ENCODE data around the gene GALNT9.
"Not testable (repeated sequence)": the region's sequence is repeated elsewhere in the genome, so short reads cannot be mapped to it uniquely, and the experiment has no call there.

The GALNT9 gene

GRCh38 chr12:132210223-132211055, 119.0 kb downstream of the GALNT9 start:
- DNase-seq = no peak

- DNase-seq = no peak
These were observed 119.7 kb downstream of the GALNT9 start for GRCh38 chr12:132209619-132210222.

- no peak for DNase-seq
These were observed 121.1 kb downstream of the GALNT9 start for GRCh38 chr12:132208153-132208823.

DNA sequence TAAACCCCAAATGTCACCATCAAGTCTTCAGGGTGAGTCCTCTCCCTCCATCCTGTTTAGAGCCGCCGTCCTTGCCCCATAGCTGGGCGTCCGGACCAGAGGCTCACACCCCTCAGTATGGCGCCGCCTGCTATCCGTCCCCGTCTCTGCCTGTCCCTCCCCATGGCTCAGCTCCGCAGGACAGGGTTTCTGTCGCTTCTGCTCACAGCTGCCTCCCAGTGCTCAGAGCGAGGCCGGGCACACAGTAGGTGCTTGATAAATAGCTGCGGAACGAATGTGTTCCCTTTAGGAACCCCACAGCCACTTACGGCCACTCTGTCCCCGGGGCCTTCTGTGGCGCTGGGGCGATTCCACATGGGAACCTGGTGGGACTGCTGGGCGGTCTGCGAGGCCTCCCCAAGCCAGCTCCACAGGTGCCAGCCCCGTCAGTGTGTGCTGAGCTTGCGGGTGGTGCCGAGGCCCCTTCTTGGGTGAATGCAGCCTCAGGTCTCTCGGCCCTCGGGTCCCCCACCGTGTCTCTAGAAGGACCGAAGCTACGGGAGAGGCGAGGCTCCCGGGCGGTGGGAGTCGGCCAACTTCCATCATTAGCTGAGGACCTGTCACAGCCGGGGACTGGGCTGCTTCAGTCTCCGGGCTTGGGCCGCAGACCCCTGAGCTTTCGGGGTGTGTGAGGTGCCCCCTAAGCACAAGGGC, 122.2 kb downstream of the GALNT9 start:
- no peak for DNase-seq

GRCh38 chr12:132206046-132206434, 123.3 kb downstream of the GALNT9 start:
- no peak for DNase-seq

DNA sequence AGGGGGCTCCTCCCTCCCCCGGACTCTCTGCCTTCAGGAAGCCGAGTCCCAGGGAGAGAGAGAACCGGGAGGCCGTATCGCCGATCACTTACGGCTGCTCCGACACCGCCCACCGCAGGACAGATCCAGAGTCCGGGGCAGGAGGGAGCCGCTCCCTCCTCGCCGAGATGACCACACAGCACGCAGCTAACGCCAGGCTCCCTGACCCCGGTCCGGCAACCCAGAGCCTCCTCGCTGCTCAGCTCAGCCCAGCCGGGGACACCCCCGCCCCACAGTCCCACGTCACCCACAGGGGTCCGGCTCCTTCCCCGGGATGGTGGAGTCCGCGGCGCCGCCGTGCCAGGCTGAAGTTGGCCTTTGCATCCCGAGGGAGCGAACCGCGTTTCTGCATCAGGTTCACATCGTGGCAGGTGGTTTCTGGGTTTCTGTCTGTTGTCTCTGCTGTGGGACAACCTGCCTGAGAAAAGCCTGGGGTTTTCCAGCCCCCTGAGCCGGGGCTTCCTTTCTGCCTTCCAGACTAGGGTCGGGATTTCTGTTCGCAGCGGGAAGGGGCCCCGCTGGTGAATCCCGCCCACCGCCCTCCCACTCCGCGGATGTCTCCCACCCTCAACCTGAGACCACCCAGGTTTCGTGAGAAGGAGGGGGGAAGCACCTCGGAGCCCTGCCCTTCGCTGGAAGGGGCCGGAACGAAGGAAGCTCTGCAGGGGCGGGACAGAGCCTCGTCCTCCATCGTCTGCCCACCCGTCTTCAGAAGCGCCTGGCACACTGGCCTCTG, 123.9 kb downstream of the GALNT9 start:
- DNase-seq = no peak

- no peak for DNase-seq
These were observed 124.6 kb downstream of the GALNT9 start for GRCh38 chr12:132204793-132205270.

DNA sequence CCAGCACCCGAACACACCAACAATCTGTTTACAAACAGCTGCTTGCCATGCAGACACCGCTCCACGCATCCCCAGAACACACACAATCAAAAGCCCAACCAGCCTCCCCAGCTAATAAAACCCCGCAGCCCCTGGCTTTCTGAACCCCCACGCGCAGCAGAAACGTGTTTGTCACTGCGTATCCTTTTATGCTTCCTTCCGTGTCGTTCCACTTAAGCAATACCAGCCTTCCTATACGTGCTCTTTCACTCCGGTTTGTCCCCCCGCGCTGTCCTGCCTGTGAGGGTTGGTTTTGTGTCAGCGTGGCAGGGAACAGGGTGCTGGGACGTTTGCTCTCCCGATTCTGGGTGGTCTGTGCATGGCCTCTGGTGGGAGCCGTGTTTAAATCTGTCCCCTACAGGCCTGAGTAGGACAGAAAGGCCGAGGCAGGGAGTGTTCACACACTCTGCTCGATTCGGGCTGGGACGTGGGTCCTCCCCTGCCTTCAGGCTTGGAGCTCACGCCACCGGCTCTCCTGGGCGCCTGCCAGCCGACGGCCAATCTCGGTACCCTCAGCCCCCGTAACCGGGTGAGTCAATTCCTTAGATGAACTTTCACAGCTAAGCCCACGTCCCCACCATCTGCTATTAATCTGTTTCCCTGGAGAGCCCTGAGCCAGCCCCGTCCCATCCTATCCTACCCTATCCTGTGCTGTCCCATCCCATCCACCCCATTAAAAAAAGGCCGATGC, 125.2 kb downstream of the GALNT9 start:
- no peak for DNase-seq

DNA sequence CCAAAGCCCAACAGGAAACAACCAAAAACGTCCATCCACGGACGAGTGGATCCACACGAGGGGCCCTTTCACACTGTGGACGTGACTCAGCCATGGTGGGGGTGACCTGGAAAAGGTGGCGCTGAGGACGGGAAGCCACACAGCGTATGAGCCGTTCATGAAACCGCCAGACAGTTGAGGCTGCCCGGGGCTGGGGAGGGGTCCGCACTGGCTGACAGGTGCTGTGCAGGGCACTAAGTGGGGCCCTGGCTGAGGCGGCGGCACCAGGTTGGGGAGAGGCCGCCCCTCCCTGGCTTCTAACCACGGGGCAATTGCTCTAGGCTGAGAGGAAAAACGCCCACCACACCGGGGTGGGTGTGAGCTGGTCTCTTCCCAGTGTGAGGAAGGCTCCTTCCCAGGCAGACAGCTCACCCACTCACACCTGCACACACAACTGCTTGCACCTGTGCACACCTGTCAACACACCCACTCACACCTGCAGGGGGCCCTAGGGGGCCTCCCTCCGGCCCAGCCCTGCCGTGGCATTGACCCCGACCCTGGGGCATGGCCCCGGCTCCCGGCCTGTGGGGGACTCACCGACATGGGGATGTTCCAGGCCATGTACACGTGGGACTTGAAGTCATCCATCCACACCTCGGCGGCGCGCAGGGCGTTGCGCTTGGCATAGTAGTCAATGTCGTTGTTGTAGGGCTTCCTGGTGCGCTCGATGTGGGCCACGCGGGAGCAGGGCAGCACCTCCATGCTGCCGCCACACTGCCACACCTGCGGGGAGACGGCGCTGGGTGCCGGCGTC, 126.3 kb downstream of the GALNT9 start:
- no peak for DNase-seq

DNA sequence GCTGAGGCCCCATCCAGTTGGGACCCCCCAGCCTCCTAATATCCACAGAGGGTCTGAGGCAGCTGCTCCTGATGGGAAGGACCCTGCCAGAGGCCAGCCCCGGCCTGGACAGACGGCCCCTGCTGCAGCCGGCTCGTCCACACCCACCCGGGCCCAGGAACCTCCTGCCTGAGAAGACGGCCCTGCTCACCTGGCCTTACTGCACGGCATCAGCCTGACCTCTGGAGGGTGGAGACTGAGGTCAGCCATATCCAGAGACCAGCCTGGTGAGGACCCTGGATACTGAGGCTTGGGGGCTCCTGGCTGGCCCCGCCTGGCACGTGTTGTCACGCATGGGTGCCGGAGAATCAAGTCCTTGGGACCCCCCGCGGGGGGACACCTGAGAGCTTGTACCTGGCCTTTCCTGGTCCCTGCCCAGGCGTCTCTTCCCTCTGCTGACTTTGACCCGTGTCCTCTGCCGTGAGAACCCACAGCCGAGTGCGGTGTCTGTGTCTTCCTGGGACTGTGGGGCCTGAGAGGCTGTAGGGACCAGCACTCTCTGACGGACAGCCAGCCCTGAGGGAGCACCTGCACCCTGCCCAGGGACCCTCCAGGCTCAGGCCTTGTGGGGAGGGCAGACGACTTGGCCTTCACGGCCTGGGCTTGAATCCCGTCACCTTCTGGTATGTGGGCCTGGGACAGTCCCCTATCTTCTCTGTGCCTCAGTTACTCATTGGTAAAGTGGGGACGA, 127.8 kb downstream of the GALNT9 start:
- no peak for DNase-seq

DNA sequence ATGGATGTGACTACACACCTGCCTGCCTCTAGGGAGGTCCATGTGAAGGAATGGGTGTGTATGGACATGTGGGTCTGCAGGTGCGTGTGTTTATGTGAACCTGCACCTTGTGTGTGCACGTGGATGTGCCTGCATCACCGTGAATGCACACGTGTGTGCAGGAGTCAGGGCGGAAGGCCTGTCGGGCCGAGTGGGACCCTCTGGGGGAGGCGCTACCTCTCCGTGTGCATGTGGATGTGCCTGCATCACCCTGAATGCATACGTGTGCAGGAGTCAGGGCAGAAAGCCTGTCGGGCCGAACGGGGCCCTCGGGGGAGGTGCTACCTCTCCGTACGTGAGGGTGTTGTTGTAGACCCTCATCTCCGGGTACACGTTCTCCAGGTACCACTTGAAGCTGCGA, 128.6 kb downstream of the GALNT9 start:
- no peak for DNase-seq

- no peak for DNase-seq
These were observed 129.7 kb downstream of the GALNT9 start for GRCh38 chr12:132199526-132200319.

DNA sequence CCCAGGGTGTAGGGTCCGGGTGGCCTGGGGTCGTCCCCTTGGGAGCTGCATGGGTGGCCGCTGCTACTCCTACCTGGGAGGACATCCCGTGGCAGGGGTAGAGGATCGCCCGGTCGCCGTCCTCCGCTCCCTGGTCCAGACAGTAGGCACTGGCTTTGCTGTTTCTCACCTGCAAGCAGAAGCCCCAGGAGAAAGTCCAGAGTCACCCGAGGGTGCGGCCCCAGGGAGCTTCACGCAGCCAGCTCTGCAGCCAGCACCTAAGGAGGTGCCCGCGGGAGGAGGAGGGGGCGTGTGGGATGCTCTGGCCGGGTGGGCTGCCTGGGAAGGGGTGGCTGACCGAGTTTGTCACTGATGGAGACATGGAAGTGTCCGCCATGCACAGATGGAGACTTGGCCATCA, 130.3 kb downstream of the GALNT9 start:
- no peak for DNase-seq

DNA sequence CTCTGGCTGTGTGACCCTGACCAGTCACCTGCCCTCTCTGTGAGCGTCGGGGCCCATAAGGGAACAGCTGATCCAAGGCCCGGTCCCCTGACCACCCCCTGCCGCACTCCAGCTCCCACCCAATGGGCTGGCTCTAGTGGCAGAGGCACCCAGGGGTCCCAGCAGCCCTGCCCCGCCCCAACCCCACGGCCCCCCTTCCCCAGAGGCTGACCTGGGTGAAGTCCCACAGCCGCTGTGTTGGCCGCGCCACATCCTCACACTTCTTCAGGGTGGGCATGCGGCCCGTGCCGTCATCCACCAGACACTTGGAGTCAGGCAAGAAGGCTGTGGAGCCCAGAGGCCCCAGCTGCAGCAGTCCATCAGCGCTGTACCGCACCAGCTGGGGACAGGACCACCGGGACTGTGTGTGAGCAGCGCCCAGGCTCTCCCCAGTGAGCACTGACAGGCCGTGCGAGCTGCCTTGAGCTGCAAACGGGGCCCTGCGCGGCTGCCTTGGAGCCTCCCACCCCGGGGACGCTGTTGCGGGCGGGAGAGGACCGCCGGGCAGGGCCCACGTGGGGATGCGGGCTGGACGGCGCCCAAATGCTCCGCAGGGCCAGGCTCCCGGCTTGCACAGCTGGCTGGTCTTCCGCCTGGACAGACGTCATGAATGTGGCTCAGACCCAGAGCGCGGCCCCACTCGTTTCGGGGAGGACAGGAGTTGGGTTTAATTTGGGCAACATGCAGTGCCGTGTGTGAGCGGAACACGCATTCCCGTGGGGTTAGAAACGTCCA, 131.6 kb downstream of the GALNT9 start:
- no peak for DNase-seq

DNA sequence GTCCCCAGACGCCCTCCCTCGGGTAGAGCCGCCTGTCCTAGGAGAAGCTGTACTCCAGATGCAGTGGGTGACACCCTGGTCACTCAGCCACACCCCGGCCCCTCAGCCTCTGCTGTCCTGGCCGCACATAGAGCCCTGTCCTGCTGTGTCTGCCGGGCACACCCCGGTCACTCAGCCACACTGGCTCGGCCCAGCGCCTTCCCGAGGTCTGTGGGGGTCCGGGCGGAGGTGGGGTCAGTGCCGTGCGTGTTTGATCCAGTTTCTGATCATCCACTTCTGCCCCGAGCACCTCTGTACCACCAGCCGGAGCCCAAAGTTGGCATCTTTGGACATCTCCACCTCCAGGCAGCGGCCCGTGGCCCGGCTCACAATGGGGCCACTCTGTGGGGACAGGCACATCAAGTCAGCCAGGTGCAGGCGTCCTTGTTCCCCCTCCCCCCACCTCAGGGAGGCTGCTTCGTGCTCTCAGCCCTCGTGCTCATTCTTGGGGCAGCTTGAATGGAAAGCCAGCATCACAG, 132.5 kb downstream of the GALNT9 start:
- no peak for DNase-seq

DNA sequence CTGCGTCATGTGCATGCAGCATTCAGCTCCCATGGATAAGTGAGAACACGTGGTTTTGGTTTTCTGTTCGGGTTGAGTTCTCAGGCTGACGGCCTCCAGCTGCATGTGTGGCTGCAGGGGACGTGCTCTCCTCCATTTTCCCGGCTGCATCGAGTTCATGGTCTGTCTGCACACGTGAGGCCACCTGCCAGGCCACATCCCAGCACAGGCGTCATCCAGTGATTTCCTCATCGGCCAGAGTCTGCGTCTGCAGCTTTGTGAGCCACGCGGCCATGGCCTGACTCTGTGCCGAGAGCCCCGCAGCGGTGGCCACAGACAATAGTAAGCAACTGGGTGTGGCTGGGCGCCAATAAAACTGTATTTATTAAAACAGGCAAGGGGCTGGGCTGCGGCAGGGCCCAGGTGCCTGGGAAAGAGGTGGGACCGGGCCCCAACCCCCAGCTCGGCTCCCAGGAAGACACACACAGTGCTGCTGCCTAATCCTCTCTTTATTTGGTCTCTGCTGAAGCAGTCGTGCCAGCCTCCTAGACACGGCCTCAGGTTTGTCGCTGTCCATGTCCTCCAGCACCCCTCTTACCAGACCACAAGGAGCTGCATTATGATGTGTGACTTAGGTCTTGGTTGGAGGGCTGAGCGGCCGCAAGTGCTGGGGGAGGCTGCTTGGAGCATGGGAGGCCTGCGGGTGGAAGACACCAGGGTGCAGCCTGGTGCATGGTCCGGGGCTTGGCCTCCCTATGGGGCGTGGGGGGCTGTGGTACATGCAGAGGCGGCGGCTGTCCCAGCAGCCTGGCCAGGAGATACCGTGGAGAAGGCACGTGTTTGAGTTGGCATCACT, 133.1 kb downstream of the GALNT9 start:
- DNase-seq = no peak

- DNase-seq = not testable (repeated sequence)
These were observed 134.1 kb downstream of the GALNT9 start for GRCh38 chr12:132195242-132195641.
